Jurkat, Clone E6-1 (cell line): Measurements from ENCODE around the gene MET.
"Not testable (repeated sequence)": the region's sequence is repeated elsewhere in the genome, so short reads cannot be mapped to it uniquely, and the experiment has no call there.

Experiments
- DNase-seq: peaks from one replicate; pipeline ENCODE4 v3.0.0-alpha.2; 2011; ENCODE audit warnings: low read depth, low spot score
- H3K4me3 ChIP-seq: 2 replicates; pipeline ENCODE4 v1.5.1; 2011; ENCODE audit warnings: mild to moderate bottlenecking, low read length, control low read depth, moderate library complexity

The MET gene

GRCh38 chr7:116739307-116739706, 67.3 kb downstream of the MET start:
- no peak overlapping the region for H3K4me3 ChIP-seq
- no peak for DNase-seq

GRCh38 chr7:116740231-116740630, 68.2 kb downstream of the MET start:
- no peak for DNase-seq
- no peak overlapping the region for H3K4me3 ChIP-seq

DNA sequence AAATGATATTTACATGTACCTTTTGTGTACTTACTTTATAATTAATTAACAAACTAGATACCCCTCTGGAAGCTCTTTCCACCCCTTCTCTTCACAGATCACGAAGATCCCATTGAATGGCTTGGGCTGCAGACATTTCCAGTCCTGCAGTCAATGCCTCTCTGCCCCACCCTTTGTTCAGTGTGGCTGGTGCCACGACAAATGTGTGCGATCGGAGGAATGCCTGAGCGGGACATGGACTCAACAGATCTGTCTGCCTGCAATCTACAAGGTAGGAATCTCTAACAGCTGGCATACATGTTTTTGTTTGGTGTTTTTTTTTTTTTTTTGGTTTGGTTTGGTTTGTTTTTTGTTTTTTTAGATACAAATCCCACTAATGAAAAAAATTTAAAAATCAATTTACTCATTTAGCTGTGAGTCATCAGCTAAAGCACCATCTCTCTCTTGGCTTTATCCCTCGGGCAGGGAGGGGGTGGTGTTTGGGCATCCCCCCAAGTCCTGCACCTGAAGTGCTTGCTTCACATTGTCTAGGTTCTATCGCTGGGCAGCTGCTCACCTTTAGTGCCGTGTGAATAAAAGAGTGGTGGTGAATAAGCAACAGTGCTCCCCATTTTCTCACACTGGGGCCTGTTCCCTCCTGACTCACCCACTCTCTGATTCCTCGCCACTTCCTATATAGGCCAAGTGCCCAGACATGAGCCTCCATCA, 68.9 kb downstream of the MET start:
- H3K4me3 ChIP-seq = no peak overlapping the region
- no peak for DNase-seq

DNA sequence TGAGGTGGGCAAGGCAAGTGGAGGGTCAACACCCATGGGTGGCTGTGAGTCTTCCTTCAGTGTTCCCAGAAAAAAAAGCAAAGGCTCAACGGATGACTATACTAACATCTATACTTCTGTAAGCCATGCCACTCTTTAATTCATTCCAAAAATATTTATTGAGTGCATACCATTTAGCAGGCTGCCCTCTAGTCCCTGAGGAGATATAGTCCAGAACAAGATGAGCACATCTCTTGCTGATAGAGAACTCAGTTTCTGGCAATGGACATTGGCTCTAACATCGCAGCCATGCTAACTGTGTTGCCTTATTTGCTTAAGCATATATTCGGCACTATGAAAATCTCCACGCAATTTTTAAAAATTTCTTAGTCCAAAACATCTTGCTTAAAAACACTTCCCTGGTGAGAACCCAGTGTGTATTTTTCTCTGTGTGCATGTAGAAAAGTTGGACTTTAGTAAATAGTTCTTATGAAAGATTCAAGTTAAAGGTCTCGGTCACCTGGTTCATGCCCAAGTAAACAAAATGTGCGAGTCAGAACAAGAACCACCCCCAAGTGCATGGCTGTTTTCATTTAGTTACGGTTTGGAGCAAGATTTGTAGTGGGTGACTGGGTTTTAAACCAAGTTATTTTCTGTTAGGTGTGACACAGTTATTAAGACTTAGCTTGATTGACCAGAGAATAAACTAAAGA, 69.8 kb downstream of the MET start:
- DNase-seq = no peak
- no peak overlapping the region for H3K4me3 ChIP-seq

DNA sequence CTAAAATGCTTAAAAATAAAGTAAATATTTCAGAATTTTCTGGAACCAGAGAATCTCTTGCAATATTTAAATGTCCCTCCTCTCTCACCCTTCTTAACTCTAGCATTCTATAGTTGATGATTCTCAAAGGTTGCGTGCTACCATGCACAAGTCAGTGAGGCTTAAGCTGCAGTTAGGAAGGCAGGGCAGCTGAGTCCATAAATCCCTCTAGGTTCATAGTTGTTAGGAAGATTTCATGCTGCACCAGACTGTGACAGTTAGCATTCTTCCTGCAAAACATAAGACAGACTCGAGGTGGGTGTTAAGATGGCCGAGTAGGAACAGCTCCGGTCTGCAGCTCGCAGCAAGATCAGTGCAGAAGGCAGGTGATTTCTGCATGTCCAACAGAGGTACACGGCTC, 70.6 kb downstream of the MET start:
- no peak overlapping the region for H3K4me3 ChIP-seq
- DNase-seq = no peak

DNA sequence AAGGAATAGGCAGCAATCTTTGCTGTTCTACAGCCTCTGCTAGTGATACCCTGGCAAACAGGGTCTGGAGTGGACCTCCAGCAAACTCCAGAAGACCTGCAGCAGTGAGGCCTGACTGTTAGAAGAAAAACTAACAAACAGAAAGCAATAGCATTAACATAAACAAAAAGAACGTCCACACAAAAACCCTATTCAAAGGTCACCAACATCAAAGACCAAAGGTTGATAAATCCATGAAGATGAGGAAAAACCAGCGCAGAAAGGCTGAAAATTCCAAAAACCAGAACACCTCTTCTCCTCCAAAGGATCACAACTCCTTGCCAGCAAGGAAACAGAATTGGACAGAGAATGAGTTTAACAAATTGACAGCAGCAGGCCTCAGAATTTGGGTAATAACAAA, 71.8 kb downstream of the MET start:
- DNase-seq, H3K4me3 ChIP-seq: not testable (repeated sequence)

- not testable (repeated sequence) for DNase-seq, H3K4me3 ChIP-seq
Measured at GRCh38 chr7:116746388-116746787, 74.4 kb downstream of the MET start.

DNA sequence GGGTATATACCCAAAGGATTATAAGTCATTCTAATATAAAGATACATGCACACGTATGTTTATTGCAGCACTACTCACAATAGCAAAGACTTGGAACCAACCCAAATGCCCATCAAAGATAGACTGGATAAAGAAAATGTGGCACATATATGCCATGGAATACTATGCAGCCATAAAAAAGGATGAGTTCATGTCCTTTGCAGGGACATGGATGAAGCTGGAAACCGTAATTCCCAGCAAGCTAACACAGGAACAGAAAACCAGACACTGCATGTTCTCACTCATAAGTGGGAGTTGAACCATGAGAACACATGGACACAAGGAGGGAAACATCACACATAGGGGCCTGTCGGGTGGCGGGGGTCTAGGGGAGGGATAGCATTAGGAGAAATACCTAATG, 79.1 kb downstream of the MET start:
- H3K4me3 ChIP-seq, DNase-seq: not testable (repeated sequence)

GRCh38 chr7:116752305-116753074, 80.5 kb downstream of the MET start:
- DNase-seq = no peak

GRCh38 chr7:116753130-116753529, 81.1 kb downstream of the MET start:
- H3K4me3 ChIP-seq = no peak overlapping the region
- DNase-seq = no peak

More at GRCh38 chr7:116752305-116753074, 80.5 kb downstream of the MET start:
- H3K4me3 ChIP-seq = no peak overlapping the region

- H3K4me3 ChIP-seq = no peak overlapping the region
- no peak for DNase-seq
Measured at GRCh38 chr7:116754186-116754585, 82.2 kb downstream of the MET start.

GRCh38 chr7:116757283-116757682, 85.3 kb downstream of the MET start:
- no peak for DNase-seq
- no peak overlapping the region for H3K4me3 ChIP-seq

- not testable (repeated sequence) for H3K4me3 ChIP-seq
Measured at GRCh38 chr7:116759642-116760041, 87.6 kb downstream of the MET start.

DNA sequence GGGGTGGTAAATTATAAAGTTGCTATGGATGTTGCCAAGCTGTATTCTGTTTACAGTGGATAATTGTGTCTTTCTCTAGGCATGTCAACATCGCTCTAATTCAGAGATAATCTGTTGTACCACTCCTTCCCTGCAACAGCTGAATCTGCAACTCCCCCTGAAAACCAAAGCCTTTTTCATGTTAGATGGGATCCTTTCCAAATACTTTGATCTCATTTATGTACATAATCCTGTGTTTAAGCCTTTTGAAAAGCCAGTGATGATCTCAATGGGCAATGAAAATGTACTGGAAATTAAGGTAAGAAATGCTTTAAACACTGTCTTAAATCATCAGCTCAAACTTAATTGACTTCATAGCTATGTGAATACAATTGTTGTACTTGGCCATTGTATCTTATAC, 91.0 kb downstream of the MET start:
- H3K4me3 ChIP-seq = no peak overlapping the region
- no peak for DNase-seq

More at GRCh38 chr7:116759642-116760041, 87.6 kb downstream of the MET start:
- DNase-seq = not testable (repeated sequence)

- H3K4me3 ChIP-seq = no peak overlapping the region
- no peak for DNase-seq
Measured at GRCh38 chr7:116763647-116764046, 91.7 kb downstream of the MET start.

- DNase-seq = no peak
- H3K4me3 ChIP-seq = no peak overlapping the region
Measured at GRCh38 chr7:116766881-116767280, 94.9 kb downstream of the MET start.

DNA sequence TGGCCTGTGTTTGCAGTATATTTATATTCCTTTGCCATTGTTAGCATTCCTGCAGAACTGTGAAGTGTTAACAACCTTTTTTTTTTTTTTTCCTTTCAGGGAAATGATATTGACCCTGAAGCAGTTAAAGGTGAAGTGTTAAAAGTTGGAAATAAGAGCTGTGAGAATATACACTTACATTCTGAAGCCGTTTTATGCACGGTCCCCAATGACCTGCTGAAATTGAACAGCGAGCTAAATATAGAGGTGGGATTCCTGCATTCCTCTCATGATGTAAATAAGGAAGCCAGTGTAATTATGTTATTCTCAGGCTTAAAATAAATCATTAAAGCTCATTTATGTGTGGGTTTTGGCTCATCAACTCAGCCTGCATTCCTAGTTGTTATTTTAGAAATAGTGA, 97.5 kb downstream of the MET start:
- no peak for DNase-seq
- H3K4me3 ChIP-seq = no peak overlapping the region

GRCh38 chr7:116770941-116771340, 98.9 kb downstream of the MET start:
- no peak overlapping the region for H3K4me3 ChIP-seq
- no peak for DNase-seq

- no peak for DNase-seq
- H3K4me3 ChIP-seq = no peak overlapping the region
Measured at GRCh38 chr7:116771640-116772039, 99.6 kb downstream of the MET start.

DNA sequence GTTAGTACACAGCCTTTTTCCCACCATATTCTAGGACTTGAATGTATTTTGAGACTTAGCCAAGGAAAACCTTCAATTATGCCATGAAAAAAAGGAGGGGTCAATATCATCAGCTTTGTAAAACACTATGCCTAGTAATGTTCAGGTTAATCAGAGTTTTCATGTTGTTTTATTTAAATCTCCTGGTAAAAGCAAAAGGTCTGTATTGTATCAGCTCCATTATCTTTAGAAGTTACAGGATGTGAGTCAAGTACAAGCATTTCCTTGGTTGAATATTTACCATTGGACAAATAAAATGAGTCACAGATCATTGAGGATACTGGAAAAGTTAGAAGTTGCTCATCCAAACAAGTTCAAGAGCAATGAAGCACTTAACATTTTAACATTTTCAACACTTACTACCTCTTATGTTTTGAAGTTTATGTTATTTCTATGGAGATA, 100.4 kb downstream of the MET start:
- no peak for DNase-seq
- no peak overlapping the region for H3K4me3 ChIP-seq
